ENCODE data around the gene SECISBP2L.

DNA sequence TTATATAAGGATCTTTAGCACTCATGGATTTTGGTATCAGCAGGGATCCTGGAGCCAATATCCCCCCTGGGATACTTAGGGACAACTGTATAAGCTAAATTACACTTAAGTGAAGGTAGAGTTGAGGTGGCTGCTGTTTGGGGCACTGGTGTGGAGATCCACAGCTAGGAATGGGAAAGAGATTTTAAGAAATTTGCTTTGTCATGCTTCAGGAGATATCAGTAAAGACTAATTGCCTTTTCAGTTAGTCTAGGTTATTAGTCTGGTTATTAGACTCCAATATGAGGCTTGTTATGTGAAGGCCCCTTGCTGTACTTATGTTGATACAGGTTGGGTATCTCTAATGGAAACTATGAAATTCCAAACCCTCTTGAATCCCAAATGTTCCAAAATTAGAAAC lies 1.2 kb upstream of the SECISBP2L start:
- TF ChIP-seq, protein P1, sequence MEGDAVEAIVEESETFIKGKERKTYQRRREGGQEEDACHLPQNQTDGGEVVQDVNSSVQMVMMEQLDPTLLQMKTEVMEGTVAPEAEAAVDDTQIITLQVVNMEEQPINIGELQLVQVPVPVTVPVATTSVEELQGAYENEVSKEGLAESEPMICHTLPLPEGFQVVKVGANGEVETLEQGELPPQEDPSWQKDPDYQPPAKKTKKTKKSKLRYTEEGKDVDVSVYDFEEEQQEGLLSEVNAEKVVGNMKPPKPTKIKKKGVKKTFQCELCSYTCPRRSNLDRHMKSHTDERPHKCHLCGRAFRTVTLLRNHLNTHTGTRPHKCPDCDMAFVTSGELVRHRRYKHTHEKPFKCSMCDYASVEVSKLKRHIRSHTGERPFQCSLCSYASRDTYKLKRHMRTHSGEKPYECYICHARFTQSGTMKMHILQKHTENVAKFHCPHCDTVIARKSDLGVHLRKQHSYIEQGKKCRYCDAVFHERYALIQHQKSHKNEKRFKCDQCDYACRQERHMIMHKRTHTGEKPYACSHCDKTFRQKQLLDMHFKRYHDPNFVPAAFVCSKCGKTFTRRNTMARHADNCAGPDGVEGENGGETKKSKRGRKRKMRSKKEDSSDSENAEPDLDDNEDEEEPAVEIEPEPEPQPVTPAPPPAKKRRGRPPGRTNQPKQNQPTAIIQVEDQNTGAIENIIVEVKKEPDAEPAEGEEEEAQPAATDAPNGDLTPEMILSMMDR (IDR thresholded peaks at IDR 0.05) = no peak
- TF ChIP-seq POLR2AphosphoS5 (IDR thresholded peaks at IDR 0.05) (no peak), POLR2A (IDR thresholded peaks at IDR 0.05) (no peak)

Measured in prostate gland (tissue), 2 donors.